Erythroblast (primary cell): Measurements from ENCODE around the gene C7orf25.

Source experiments
- GATA1 ChIP-seq: IDR thresholded peaks from 2 replicates; pipeline ENCODE4 v1.6.1; 2011; ENCODE audit warnings: low read depth, mild to moderate bottlenecking, control low read depth, low read length, moderate library complexity
- POLR2A ChIP-seq: IDR thresholded peaks from 2 replicates; pipeline ENCODE4 v1.6.1; 2011; ENCODE audit warnings: mild to moderate bottlenecking, low read length

DNA sequence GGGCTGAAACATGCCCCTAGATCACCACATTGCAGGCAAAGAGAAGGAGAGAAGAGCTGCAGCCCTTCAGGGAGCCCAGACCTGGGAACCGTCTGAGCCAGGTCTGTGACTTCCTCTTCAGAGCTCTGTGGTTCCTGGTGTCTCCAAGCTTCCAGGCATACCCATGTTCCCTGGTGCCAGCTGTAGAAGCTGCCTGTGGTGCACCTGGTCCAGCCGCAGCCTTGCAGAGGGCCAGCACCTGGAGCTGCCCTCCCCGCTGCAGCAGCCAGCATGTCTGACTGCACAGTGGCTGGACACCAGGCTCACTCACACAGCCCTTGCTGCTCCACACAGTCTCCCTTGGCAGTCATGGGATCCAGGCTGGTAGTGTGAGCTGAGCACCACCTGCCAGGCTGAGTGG lies 33.6 kb downstream of the C7orf25 start:
- TF ChIP-seq POLR2A (no peak), GATA1 (no peak)
